Activated gamma-delta T cell treated with anti-CD3 and anti-CD28 coated beads, Interleukin-2, amount 50 U/mL, for 16 hours (primary cell): ENCODE data around the gene CEP128.

Experiments used
- DNase-seq: peaks from one replicate; pipeline ENCODE4 v3.0.0-alpha.2; 2020; ENCODE audit warnings: low read depth

Gene CEP128

DNA sequence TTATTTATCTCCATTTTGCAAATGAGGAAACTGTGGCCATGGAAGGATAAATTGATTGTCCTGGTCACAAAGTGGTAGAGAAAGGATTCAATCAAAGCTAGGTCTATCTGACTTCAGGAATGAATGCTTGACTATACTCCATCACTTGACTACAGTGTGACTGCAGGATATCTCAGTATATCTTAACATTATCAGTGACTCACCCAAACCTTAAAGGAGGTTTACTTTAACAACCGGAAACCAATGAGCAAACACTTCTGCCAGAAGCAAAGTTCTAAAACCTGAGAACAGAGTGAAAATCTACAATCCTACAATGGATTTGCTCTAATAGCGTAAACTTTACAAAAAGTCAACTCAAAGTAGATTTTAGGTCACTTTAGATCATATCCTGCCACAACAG is 277.0 kb downstream of the CEP128 start:
- no peak for DNase-seq

DNA sequence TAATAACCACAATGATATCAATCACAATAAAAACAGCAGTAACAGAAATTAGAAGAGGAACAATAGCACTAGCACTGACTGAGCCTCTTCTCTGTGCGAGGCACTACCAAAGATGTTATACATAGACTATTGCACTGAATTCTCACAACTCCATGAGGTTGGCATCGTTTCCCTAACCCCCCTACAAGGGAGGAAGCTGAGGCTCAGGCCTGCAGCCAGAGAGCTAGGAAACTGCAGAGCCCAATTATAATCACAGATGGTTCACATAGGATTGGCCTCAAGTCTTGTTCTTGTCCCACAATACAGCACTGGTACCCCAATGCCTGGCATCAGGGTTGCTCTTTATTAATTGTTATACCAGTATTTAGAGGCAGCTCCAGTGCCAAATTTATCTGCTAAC is 278.0 kb downstream of the CEP128 start:
- no peak for DNase-seq

DNA sequence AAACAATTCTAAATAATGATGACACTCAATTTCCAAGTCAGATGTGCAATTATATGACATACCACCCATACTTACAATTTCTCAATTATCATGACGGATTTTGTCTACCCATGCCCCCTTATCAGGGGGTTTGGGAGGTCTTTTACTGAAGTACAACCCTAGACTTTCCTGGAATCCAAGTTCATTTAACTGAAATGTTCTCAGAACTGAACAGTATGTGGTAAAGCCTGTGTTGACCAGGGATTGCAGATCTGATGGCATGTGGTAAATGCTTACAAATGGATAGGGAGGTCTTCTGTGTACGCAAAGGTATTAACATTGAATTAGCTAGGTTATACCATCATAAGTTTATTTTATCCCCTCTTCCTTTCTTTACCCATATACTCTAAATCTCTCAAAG is 281.8 kb downstream of the CEP128 start:
- DNase-seq = no peak

DNA sequence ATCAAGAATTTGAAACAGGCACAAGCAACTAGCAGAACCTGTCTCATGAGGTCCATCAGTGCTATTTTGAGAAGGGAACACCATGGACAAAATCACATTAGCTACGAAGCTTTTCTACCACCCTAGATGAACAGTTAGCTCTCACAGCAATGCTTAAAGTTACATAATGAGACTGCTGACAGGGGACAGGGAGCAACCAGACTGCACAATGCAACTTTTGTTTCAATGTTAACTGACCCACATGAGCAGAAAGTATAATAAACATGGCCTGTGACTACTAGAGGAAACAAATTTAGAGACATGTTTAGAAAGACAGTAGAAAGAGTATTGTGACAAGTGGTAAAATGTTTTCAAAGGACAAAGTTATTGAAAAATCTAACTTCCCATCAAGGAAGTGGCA is 282.8 kb downstream of the CEP128 start:
- no peak for DNase-seq

DNA sequence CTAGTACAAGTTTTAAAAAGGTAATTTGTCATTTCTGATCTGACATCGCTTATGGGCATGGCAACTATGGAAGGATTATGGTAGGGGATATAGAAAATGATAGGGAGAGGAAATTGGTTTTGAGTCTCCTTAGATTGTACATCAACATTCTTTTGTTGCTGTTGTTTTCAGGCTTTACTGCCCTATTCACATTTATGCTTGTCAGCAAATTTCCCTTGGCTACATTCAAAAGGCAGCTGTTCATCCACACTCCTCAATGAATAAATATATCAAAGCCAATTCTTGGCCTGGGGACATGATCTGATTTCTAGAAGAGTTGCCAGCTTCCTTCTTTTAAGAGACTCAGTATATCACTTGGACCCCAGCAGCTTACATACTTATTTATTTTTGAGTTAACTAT is 283.4 kb downstream of the CEP128 start:
- no peak for DNase-seq

DNA sequence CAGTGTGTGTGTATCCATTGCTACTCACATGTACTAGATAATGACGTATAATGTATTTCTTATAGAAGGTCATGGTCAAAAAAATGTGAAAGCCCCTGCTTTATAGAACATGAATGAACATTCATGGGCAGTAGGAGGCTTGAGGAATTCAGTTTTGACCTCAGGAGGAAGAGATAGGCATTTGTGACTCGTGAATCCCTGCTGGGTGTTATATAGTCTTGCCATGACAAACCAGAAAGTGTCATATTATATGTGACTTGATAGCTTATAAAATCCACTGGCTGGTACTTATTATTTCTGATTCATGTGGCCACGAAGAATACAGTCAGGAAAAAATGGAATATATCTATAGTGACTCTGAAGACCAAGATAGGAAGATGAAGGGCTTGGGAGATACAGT is 287.6 kb downstream of the CEP128 start:
- no peak for DNase-seq

DNA sequence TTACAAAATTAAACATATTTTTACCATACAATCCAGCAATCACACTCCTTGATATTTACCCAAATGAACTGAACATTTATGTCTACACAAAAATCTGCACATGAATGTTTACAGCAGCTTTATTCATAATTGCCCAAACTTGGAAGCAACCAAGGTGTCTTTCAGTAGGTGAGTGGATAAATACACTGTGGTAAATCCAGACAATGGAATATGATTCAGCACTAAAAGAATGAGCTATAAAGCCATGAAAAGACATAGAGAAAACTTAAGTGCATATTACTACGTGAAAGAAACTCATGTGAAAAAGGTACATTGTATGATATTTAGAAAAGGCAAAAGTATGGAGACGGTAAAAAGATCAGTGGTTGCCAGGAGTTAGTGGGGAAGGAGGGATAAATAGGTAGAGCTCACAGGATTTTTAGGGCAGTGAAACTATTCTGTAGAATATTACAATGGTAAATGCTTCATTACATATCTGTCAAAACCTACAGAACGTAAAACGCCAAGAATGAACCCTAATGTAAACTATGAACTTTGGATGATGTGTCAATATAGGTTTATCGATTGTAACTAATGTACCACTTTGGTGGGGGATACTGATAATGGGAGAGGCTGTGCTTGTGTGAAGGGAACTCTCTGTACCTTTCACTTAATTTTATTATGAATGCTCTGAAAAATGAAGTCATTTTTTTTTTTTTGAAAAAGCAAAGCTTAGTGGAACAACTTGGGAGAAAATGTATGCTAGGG is 295.7 kb downstream of the CEP128 start:
- no peak for DNase-seq

DNA sequence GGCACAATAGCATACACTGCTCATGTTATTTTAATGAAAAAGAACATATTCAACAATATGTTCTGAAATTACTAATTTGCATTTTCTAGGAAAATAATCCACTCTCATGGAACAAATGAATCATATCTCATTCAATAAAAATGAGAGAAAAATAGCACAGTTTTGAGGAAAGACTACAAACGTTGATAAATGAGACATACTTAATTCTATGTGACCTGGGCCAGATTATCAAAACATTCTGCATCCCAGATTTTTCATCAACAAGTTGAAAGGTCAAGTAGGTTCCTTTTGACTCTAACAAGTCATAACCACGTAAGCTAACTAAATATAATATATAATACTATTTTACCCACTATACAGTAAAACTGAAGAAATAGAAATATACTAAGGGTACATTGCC is 296.7 kb downstream of the CEP128 start:
- DNase-seq = no peak

DNA sequence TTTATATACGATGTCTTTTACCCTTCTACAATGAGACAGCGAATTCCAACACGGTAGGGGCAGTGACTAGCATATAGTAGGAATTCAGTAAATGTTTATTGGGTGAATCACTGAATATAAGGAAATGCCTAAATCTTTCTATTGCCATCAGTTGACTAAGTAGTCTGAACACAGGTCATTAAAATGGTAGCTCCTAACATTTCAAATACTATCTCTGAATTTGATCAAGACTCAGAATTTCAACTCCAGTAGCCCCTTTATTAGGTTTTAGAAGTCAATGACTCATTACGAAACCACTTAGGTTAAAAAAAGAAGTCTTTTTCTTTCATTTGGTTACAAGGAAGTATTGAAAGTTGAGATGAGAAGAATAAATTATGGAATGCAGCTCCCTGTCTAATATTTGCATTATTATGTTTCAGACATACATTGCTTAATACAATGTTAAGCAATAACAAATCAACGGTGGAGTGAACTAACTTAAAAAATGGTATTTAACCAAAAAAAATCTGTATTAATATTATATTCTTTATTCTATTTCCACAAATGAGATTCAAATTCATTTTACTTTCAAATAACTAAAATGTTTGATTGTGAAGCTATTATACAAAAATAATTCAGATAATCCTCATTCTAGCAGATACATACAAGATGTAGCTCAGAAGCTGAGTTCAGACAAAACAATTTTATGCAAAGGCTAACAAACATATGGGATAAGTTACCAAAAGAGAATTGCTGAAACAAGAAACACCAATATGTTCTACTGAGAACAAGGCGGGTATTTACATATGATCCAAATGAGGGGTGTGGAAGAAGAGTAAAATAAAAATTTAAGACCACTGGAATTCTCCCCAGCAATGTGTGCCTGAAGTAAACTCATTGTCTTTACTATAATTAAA is 302.7 kb downstream of the CEP128 start:
- DNase-seq = no peak

DNA sequence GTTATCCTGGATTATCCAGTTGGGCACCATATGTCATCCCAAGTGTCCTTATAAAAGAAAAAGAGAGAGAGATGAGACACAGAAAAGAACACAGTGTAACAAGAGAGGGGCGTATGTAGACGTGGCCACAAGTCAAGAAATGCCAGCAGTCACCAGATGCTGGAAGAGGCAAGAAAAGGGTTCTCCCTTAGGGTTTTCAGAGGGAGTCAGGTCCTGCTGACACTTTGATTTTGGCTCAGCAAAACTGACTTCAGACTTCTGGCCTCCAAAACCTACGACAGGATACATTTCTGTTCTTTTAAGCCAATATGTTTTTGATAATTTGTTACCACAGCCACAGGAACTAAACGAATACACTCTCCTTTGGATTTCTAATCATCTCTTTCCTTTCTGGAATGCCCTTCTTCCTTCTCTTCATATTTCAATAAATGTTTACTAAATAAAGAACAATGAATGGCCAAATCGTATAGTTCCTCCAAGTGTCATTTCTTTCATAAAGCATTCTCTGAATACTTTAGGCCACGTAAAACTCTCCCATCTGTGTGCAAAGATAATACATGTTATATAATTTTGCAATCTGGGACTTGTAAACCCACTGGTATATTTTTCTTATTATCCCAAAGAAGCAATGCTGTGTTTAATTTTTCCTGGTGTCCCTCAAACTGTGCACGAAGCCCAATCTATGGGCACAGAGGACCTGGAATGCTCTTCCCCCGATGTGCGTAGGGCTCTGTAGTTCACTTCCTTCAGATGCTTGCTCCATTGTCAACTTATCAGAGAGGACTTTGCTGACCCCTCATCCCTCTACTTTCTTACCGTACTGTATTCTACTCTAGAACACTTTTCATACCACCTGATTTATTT is 303.6 kb downstream of the CEP128 start:
- DNase-seq = no peak

DNA sequence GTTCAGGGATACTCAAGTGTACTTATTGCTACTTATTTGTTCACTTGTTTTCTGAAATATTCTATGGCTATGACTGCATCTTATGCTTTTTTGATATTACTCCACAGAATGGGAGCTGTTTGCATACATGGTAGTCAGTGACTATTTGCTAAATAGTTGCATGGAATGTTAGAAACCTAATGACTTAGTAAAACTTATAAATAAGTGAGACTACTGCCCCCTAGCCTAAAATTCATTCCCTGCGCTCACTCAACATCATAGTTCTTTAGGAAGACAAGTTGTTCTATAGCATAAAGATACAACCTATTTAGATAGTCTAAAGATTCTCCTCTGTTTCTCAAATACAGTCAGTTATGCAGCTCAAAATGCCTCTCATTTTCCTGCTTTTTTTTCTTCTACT is 305.5 kb downstream of the CEP128 start:
- DNase-seq = no peak

DNA sequence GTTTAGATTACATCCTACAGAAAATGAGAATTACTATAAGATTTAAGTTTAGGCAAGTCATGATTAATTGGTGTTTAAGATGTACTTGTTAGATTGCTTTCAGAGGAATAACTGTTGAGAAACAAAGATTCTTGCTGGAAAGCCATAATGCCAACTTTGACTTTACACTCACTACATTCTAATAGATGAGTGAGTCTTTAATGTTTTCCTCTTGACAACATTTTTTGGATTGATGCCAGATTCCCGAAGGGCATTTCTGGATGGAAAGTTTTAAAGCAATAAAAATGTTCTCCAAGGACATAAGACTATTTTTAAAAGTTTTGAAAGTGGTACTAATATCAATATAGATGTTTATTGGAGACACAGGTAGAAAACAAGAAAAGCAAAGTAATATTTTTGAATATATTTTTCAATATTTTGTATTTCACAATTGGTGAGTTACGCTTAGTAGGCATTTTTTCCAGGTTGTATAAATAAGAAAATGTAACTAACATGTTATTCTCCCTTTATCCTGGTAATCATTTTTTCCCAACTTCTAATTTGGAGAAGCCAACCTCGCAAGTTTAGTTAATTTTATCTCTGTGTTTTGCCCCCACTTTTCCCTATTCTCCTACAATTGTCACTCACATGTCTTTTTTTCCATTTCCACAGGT is 307.3 kb downstream of the CEP128 start:
- no peak for DNase-seq

DNA sequence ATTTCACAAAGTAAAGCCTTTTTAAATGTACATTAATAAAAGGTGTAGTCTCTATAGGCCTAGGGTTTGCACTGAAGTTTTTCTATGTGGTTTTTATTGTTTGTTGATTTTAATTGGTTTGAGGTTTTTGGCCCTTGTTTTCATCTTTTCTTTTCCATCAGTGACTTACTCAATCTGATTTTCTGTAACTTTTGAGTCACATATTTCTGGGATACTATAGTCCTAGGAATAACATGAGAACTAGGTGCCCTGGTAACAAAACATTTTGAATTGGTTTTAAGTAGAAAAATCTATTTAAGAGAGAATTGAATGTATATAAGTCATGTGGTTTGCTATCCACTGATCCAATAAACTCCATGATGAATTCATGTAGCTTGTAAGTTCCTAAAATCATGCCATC is 311.9 kb downstream of the CEP128 start:
- DNase-seq = no peak

DNA sequence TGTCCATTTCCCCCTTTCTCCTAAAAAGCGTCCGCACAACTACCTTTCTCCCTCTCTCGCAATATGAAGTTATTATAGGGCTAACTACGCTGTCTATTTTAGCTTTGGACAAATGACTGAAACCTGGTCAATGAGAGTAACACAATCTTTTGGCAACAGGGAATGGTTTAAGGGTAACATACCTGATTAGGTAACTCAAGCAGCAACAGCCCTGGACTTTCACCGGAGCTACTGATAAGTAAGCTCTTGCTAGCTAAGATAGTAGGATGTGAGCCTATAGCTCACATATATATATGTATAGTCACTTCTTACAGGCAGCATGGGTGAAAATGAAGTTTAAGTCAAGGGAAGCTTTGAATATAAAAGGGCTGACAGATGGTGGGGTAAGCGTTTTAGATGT is 313.0 kb downstream of the CEP128 start:
- DNase-seq = no peak

DNA sequence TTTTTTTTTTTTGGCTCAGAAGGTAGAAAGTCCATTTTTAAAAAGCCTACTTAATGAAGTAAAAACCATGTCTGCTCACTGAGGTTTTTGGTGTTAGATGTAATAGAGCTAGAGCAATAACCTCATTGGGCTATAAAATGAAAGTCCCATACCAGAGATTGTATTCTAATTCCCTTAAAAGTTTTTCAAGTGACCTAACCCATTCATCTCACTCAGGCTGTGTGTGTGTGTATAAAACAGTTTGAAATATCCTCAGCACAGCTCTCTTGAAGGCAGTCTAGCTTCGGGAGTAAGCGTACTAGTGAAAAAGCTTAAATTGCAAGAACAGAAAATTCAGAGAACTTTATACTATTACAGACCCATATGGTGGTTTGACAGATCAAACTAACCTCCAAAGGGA is 313.8 kb downstream of the CEP128 start:
- no peak for DNase-seq

DNA sequence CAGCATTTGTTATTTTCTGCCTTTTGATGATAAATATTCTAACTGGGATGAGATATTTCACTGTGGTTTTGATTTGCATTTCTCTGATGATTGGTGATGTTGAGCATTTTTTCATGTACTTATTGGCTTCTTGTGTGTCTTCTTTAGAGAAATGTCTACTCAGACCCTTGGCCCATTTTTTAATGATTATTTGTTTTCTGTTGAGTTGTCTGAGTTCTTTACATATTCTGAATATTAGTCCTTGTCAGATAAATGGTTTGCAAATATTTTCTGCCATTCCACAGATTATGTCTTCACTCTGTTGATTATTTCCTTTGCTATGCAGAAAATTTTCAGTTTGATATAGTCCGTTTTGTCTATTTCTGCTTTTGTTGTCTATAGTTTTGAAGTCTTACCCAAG is 317.0 kb downstream of the CEP128 start:
- no peak for DNase-seq

DNA sequence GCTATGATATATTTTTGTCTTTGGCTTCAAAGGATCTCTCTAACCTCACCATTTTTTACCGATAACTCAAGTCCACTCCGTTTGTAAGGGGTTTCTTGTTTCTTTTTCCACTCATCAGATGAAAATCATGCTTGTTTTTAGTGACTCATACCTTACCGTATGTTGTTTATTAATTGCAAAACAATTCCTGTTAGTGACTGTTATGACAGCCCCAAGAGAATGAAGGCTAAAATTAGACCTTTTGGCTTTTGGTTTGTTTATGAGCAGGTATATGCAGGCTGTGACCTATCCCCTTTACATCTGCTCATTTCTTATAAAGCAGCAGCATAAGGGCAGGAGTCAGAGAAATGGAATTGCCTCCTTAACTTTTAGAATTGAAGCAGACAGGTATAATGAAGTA is 319.8 kb downstream of the CEP128 start:
- DNase-seq = no peak

DNA sequence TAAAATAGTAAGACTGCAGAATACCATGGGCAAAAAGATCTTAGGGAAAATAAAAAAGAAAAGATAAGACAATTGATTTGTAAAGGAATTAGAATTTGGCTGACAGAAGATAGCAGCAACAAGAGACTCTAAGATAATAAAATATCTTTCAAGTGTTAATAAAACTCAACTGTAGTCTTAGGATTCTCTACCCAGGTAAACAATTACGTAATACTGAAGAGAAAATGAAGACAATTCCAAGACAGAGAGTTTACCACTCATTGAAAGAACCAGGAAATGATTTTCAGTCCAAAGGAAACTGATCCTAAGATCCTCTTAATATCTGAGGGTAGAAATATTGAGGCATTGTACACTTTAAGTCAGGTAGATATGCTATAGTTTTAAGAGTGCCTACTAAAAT is 321.1 kb downstream of the CEP128 start:
- DNase-seq = no peak

DNA sequence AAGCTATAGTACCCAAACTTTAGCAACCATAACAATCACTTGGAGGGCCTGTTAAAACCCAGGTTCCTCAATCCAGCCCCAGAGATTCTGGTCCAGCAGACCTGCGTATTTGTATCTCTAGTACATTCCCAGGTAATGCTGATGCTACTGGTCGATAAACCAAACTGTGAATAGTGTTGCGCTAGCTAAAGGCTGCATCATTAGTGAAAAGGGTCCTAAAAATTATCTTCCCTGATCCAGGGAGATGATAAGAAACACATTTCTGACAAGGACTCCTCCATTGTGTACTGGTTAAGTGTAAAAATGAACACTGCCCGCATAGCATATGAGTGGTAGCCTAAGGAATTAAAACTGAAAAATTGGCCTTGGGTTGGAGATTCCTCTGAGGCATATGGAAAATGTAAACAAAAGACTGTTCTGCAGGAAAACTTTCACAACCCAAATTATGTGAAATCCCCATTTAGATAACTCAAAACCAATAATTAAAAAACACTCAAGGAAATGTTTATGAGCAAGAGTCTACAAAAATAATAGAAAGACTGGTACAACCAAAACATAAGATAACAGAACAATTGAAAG is 322.7 kb downstream of the CEP128 start:
- DNase-seq = no peak

DNA sequence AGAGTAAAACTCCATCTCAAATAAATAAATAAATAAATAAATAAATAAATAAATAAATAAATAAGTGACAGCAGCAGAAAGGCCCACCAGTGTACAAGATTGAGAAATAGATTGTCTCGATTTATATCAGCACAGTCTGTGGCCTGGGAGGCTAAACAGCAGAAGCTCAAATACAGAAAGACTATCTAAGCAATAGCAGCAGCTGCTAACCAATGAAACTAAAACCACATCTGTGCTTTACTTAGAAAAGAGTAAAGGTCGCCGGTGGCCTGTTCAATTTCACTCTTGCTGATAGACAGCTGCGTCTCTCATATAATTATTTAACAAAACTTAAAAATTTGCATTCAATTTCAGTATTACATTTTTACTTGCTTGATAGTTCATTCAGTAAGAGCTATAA is 325.7 kb downstream of the CEP128 start:
- DNase-seq = no peak

DNA sequence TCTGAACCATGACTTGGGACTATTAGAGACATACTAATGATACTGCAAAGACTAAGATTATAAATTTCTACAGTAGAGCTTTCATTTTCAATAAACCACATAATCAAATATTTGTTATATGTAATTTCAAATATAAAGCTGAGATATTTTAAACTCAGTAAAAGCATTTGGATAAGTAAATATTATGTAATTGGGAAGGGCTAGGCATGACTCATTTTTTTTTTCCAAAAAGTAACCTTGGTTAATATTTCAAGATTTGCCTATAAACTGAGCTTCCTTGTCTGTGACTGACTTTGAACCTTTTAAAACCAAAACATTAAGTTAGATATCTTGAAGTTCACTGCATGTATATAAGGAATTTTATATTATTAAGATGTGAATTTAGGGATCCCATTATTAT is 332.5 kb downstream of the CEP128 start:
- no peak for DNase-seq

DNA sequence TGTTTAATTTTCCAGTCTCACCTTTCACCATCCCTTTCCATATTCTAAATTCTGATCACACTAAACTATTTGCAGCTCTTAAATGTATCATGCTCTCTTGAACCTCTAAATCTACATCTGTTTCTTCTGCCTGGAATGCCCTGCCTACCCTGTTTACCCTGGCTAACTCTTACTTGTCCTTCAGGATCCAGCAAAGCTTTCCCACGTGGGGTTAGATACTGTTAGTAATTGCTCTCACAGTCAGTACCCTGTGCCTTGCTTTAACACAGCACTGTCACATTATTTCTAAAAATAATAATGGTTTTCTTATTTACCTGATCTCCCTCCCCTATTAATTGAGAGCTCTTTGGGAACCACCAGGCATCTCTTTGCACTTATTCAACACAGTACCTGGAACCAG is 333.0 kb downstream of the CEP128 start:
- DNase-seq = no peak
